IMR-90 (cell line): ENCODE measurements around the gene MAST1. TPM values are rescaled to one million over a fixed set of nuclear protein-coding genes. Genes with fewer than 3 reads are reported as not detected.

Experiments
- ATAC-seq: fragments of 200-7000 bp; cut with Tn5 transposase; 2 replicates; pipeline ENCODE4 v1.9.1; 2020; ENCODE audit warnings: low read depth, mild to moderate bottlenecking, moderate library complexity
- BruUV-seq: library from RNA; stranded (reverse); fragments of 400-500 nt; replicated peaks from 2 replicates; lab custom pipeline; 2021; lab: Mats Ljungman, UMichigan
- CTCF ChIA-PET: fragments of 300-600 bp; formaldehyde crosslinking; extraction: SDS; loops from one replicate; lab custom pipeline; 2021; ENCODE audit warnings: antibody characterized with exemption; lab: Yijun Ruan, JAX
- POLR2A ChIA-PET: fragments of 300-600 bp; sonication (Branson Sonifier 250); formaldehyde crosslinking; loops from one replicate; lab custom pipeline; 2022; ENCODE audit warnings: antibody characterized with exemption; ENCODE audit not compliant: unreplicated experiment; lab: Charles Lee
- DNase-seq: peaks from one replicate; pipeline ENCODE4 v3.0.0; 2013
- H2AFZ ChIP-seq: replicated peaks from 2 replicates; pipeline ENCODE3; 2013; ENCODE audit warnings: low read length, mild to moderate bottlenecking; ENCODE audit not compliant: poor library complexity
- H2AK5ac ChIP-seq: 2 replicates; pipeline ENCODE4 v1.6.1; 2013; ENCODE audit warnings: low read depth, low read length, inconsistent platforms
- H2AK9ac ChIP-seq: replicated peaks from 2 replicates; pipeline ENCODE3; 2013; ENCODE audit warnings: mild to moderate bottlenecking, low read depth, low read length, moderate library complexity; ENCODE audit not compliant: poor library complexity
- H2BK120ac ChIP-seq: 2 replicates; pipeline ENCODE4 v1.6.1; 2013; ENCODE audit warnings: low read depth, low read length, inconsistent platforms
- H2BK15ac ChIP-seq: 3 replicates; pipeline ENCODE4 v1.6.1; 2013; ENCODE audit warnings: low read depth, low read length, inconsistent platforms
- H2BK20ac ChIP-seq: 2 replicates; pipeline ENCODE4 v1.6.1; 2013; ENCODE audit warnings: low read depth, mild to moderate bottlenecking, inconsistent platforms, low read length, moderate library complexity
- H2BK5ac ChIP-seq: 2 replicates; pipeline ENCODE4 v1.6.1; 2013; ENCODE audit warnings: mild to moderate bottlenecking, low read depth, low read length, inconsistent platforms; ENCODE audit not compliant: poor library complexity, severe bottlenecking
- H3K14ac ChIP-seq: replicated peaks from 2 replicates; pipeline ENCODE4 v1.6.1; 2013; ENCODE audit warnings: low read depth, low read length, inconsistent platforms
- H3K18ac ChIP-seq: 2 replicates; pipeline ENCODE4 v1.6.1; 2013; ENCODE audit warnings: low read depth, low read length, control low read depth
- H3K23ac ChIP-seq: 2 replicates; pipeline ENCODE4 v1.6.1; 2013; ENCODE audit warnings: low read depth, low read length, inconsistent platforms
- H3K27ac ChIP-seq: 2 replicates; pipeline ENCODE4 v1.5.1; 2013; ENCODE audit warnings: mild to moderate bottlenecking, control low read depth, low read length; ENCODE audit not compliant: insufficient read depth
- H3K27me3 ChIP-seq: 2 replicates; pipeline ENCODE4 v1.6.1; 2013; ENCODE audit warnings: low read length; ENCODE audit not compliant: control insufficient read depth, insufficient read depth
- H3K36me3 ChIP-seq: 2 replicates; pipeline ENCODE4 v1.6.1; 2013; ENCODE audit warnings: low read length, mixed read lengths; ENCODE audit not compliant: control insufficient read depth, insufficient read depth
- H3K4ac ChIP-seq: 2 replicates; pipeline ENCODE4 v1.6.1; 2013; ENCODE audit warnings: low read depth, low read length, inconsistent platforms
- H3K4me1 ChIP-seq: 2 replicates; pipeline ENCODE4 v1.6.1; 2013; ENCODE audit warnings: low read length, mixed read lengths; ENCODE audit not compliant: control insufficient read depth, insufficient read depth
- H3K4me2 ChIP-seq: 2 replicates; pipeline ENCODE4 v1.6.1; 2013; ENCODE audit warnings: low read depth, mild to moderate bottlenecking, control low read depth, low read length, moderate library complexity
- H3K4me3 ChIP-seq: 2 replicates; pipeline ENCODE4 v1.5.1; 2013; ENCODE audit warnings: low read depth, mild to moderate bottlenecking, control low read depth, low read length, moderate library complexity; ENCODE audit not compliant: insufficient read depth
- H3K56ac ChIP-seq: 2 replicates; pipeline ENCODE4 v1.6.1; 2013; ENCODE audit warnings: low read length, inconsistent platforms; ENCODE audit not compliant: insufficient read depth; ENCODE audit errors: extremely low read depth
- H3K79me1 ChIP-seq, 2 experiments: 2 replicates each; pipeline ENCODE4 v1.6.1; 2013; ENCODE audit warnings: low read length in 2 of 2, inconsistent platforms in 1 of 2, low read depth in 1 of 2
- H3K9ac ChIP-seq: 2 replicates; pipeline ENCODE4 v1.6.1; 2013; ENCODE audit warnings: low read depth, low read length, control low read depth
- H3K9me1 ChIP-seq: 2 replicates; pipeline ENCODE4 v1.6.1; 2013; ENCODE audit warnings: low read length, inconsistent platforms; ENCODE audit not compliant: insufficient read depth
- H3K9me3 ChIP-seq: 2 replicates; pipeline ENCODE4 v1.6.1; 2013; ENCODE audit warnings: low read length; ENCODE audit not compliant: control insufficient read depth, insufficient read depth
- H4K20me1 ChIP-seq: 2 replicates; pipeline ENCODE4 v1.6.1; 2013; ENCODE audit warnings: low read length, inconsistent platforms; ENCODE audit not compliant: insufficient read depth
- H4K5ac ChIP-seq: 2 replicates; pipeline ENCODE4 v1.6.1; 2013; ENCODE audit warnings: mild to moderate bottlenecking, low read depth, low read length, control low read depth
- H4K8ac ChIP-seq, 2 experiments: 2 replicates each; pipeline ENCODE4 v1.6.1; 2013; ENCODE audit warnings: low read depth in 2 of 2, low read length in 2 of 2, control low read depth in 1 of 2, inconsistent platforms in 1 of 2
- H4K91ac ChIP-seq: 2 replicates; pipeline ENCODE4 v1.6.1; 2013; ENCODE audit warnings: low read depth, low read length, inconsistent platforms; ENCODE audit not compliant: insufficient read depth
- BHLHE40 ChIP-seq: fragments of 150-350 bp; IDR thresholded peaks from 2 replicates; pipeline ENCODE4 v1.6.1; 2016; ENCODE audit warnings: mild to moderate bottlenecking, low read depth, low read length
- CEBPB ChIP-seq: IDR thresholded peaks from 2 replicates; pipeline ENCODE4 v1.6.1; 2012; ENCODE audit warnings: low read depth, low read length, improper control_type of control experiment
- CHD1 ChIP-seq: IDR thresholded peaks from 2 replicates; pipeline ENCODE4 v1.6.1; 2012; ENCODE audit warnings: low read depth, low read length, improper control_type of control experiment
- FOS ChIP-seq: fragments of 150-350 bp; IDR thresholded peaks from 2 replicates; pipeline ENCODE4 v1.6.1; 2016; ENCODE audit warnings: low read depth, low read length
- MAFK ChIP-seq: IDR thresholded peaks from 2 replicates; pipeline ENCODE4 v1.6.1; 2012; ENCODE audit warnings: low read depth, low read length, improper control_type of control experiment
- MAZ ChIP-seq: IDR thresholded peaks from 2 replicates; pipeline ENCODE4 v1.6.1; 2012; ENCODE audit warnings: low read depth, mild to moderate bottlenecking, low read length, improper control_type of control experiment, moderate library complexity, borderline replicate concordance
- MXI1 ChIP-seq: IDR thresholded peaks from 2 replicates; pipeline ENCODE4 v1.6.1; 2012; ENCODE audit warnings: low read depth, mild to moderate bottlenecking, low read length, moderate library complexity, borderline replicate concordance
- NFE2L2 ChIP-seq: fragments of 150-350 bp; IDR thresholded peaks from 2 replicates; pipeline ENCODE4 v1.6.1; 2016; ENCODE audit warnings: low read depth, mild to moderate bottlenecking, low read length
- POLR2A ChIP-seq: IDR thresholded peaks from 2 replicates; pipeline ENCODE4 v1.6.1; 2012; ENCODE audit warnings: mild to moderate bottlenecking, low read depth, low read length
- RAD21 ChIP-seq: IDR thresholded peaks from 2 replicates; pipeline ENCODE4 v1.6.1; 2012; ENCODE audit warnings: low read length, improper control_type of control experiment
- RCOR1 ChIP-seq: IDR thresholded peaks from 2 replicates; pipeline ENCODE4 v1.6.1; 2012; ENCODE audit warnings: mild to moderate bottlenecking, low read length, improper control_type of control experiment; ENCODE audit not compliant: insufficient replicate concordance
- RFX5 ChIP-seq: IDR thresholded peaks from 2 replicates; pipeline ENCODE4 v1.8.0; 2012; ENCODE audit warnings: low read depth, mild to moderate bottlenecking, low read length, moderate library complexity
- SMC3 ChIP-seq: fragments of 150-350 bp; IDR thresholded peaks from 2 replicates; pipeline ENCODE4 v1.6.1; 2016; ENCODE audit warnings: low read depth, mild to moderate bottlenecking, antibody characterized with exemption, low read length, moderate library complexity
- WGBS, 2 experiments: methylation state at CpG; one replicate each; pipeline versions ENCODE4 v1.1.5 to v1.1.7; 2013; ENCODE audit warnings: missing lambda C conversion rate in 2 of 2; ENCODE audit not compliant: insufficient read length in 1 of 2; ENCODE audit errors: extremely low coverage in 2 of 2; 5-methylcytosine and 5-hydroxymethylcytosine counted together
- dilution Hi-C: fragments of 300-500 bp; cut with HindIII; formaldehyde crosslinking; loops from one replicate; pipeline ENCODE4 v1.14.3; 2018; ENCODE audit warnings: low sequenced_read_pairs; ENCODE audit not compliant: unreplicated experiment
- in situ Hi-C: fragments of 300-500 bp; cut with MboI; formaldehyde crosslinking; loops from 3 replicates; pipeline ENCODE4 v1.14.3; 2019; ENCODE audit warnings: low sequenced_read_pairs, inconsistent platforms, mixed read lengths
- intact Hi-C: fragments of 100-400 bp; cut with micrococcal nuclease; formaldehyde crosslinking; loops from 2 replicates; pipeline ENCODE4 v1.10.0; 2022
- polyA plus RNA-seq, 3 experiments: library from polyadenylated mRNA; depleted of rRNA; stranded (reverse); fragments of >200 nt; gene quantifications; 2 replicates each; pipeline ENCODE4 v1.2.3, GENCODE V29; 2012; ENCODE audit warnings: low replicate concordance in 1 of 3
- total RNA-seq: library from RNA; depleted of rRNA; stranded (reverse); fragments of >200 nt; gene quantifications from 2 replicates; pipeline ENCODE4 v1.2.3, GENCODE V29; 2012
- TF ChIP-seq, protein P1 (sequence below): fragments of 150-350 bp; IDR thresholded peaks from 2 replicates; pipeline ENCODE4 v1.6.1; 2017; ENCODE audit warnings: mild to moderate bottlenecking, antibody characterized with exemption, low read length, low read depth
- TF ChIP-seq, protein P2 (sequence below): fragments of 150-350 bp; IDR thresholded peaks from 2 replicates; pipeline ENCODE4 v1.6.1; 2016; ENCODE audit warnings: low read depth, mild to moderate bottlenecking, low read length, moderate library complexity, borderline replicate concordance
- TF ChIP-seq, protein P3 (sequence below): conservative IDR thresholded peaks from 2 replicates; pipeline ENCODE4 v1.5.1; 2012; ENCODE audit warnings: mild to moderate bottlenecking, low read depth, low read length, improper control_type of control experiment

MAST1 gene
- total and polyA plus RNA-seq, 2 of the 4 experiments (the other 2 are of a cell fraction), result 0.56 to 1.1 TPM

DNA sequence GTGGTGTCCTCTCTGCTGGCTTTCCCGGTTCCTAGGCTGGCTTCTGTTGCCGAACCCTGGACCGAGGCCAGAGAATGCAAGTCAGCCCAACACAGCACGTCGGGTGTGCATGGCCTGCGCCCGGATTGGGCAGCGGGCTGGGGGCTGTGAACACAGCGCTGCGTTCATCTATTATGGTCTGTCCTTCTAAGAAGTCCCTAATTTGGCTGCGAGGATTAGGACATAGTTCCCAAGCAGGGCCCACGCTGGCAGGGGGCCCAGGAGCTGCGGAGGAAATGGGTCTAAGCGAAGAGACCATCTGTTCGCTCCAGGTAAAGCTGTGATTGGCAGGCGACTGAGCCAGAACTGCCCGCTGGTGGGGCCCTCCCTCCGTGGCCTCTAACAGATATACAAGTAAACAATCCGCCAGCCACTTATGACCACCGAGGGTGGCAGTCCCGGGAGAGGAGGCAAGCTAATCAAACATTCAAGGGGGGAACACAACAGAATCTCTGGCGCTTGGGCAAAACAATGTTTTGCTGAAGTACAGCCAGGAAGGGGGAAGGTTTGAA is 74.8 kb downstream of the MAST1 start:
- POLR2A ChIA-PET, result no interaction called here
- H3K23ac ChIP-seq, result peak overlapping the region; percentile 12; the same call in 1 of the 2 replicates
- H3K9me3 ChIP-seq, result no peaks in the 10 kb centered on the region
- peak overlapping the region; percentile 16; the same call in 1 of the 2 replicates for H3K4ac ChIP-seq
- no peak overlapping the region for H3K56ac ChIP-seq
- WGBS, 2 experiments, result 6% methylated on average over 11 of the region's 22 CpGs; no CpG with 5 or more reads in 1 of the 2 experiments
- in situ Hi-C loops, result no loop called here
- no TSS peak for BruUV-seq
- no peak overlapping the region for H2BK20ac ChIP-seq
- H3K4me2 ChIP-seq, result peak overlapping the region; percentile 4; the same call in 1 of the 2 replicates
- CTCF ChIA-PET, result no interaction called here
- 0 out of 2 replicates have a peak overlapping the region, but pooled peaks have one; percentile 18 for H3K14ac ChIP-seq
- H4K91ac ChIP-seq, result no peak overlapping the region
- H2BK5ac ChIP-seq, result no peak overlapping the region
- dilution Hi-C loops, result no loop called here
- no peak overlapping the region for H2BK120ac ChIP-seq
- ATAC-seq (peak; percentile 88), DNase-seq (peak; percentile 42)
- no peak overlapping the region for H4K5ac ChIP-seq
- intact Hi-C loops, result no loop called here
- H4K8ac ChIP-seq, result peak overlapping the region in 1 of 2 experiments; percentile 41; a peak in 1 of 4 replicates
- H3K9me1 ChIP-seq, result no peaks in the 10 kb centered on the region
- H2BK15ac ChIP-seq, result no peak overlapping the region
- H3K4me3 ChIP-seq, result no peak overlapping the region
- H3K4me1 ChIP-seq, result peaks cover 6% of the 10 kb centered on the region
- H3K27me3 ChIP-seq, result no peaks in the 10 kb centered on the region
- H3K18ac ChIP-seq, result no peak overlapping the region
- no peaks in the 10 kb centered on the region for H3K36me3 ChIP-seq
- no peak overlapping the region for H3K27ac ChIP-seq
- H3K9ac ChIP-seq, result no peak overlapping the region
- no peaks in the 10 kb centered on the region for H3K79me1 ChIP-seq
- H4K20me1 ChIP-seq, result no peaks in the 10 kb centered on the region
- no peak overlapping the region for H2AK9ac ChIP-seq
- H2AFZ ChIP-seq, result peak overlapping the region; percentile 79
- TF ChIP-seq, protein P1, sequence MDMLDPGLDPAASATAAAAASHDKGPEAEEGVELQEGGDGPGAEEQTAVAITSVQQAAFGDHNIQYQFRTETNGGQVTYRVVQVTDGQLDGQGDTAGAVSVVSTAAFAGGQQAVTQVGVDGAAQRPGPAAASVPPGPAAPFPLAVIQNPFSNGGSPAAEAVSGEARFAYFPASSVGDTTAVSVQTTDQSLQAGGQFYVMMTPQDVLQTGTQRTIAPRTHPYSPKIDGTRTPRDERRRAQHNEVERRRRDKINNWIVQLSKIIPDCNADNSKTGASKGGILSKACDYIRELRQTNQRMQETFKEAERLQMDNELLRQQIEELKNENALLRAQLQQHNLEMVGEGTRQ, result no peak
- no peak for TF ChIP-seq MAZ
- no peak for TF ChIP-seq NFE2L2
- TF ChIP-seq MXI1, result no peak
- TF ChIP-seq CEBPB, result no peak
- no peak for TF ChIP-seq BHLHE40
- TF ChIP-seq POLR2A, result no peak
- TF ChIP-seq MAFK, result no peak
- TF ChIP-seq RCOR1, result no peak
- TF ChIP-seq SMC3, result no peak
- TF ChIP-seq RAD21, result no peak
- TF ChIP-seq, protein P2, sequence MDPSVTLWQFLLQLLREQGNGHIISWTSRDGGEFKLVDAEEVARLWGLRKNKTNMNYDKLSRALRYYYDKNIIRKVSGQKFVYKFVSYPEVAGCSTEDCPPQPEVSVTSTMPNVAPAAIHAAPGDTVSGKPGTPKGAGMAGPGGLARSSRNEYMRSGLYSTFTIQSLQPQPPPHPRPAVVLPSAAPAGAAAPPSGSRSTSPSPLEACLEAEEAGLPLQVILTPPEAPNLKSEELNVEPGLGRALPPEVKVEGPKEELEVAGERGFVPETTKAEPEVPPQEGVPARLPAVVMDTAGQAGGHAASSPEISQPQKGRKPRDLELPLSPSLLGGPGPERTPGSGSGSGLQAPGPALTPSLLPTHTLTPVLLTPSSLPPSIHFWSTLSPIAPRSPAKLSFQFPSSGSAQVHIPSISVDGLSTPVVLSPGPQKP, result no peak
- TF ChIP-seq, protein P3, sequence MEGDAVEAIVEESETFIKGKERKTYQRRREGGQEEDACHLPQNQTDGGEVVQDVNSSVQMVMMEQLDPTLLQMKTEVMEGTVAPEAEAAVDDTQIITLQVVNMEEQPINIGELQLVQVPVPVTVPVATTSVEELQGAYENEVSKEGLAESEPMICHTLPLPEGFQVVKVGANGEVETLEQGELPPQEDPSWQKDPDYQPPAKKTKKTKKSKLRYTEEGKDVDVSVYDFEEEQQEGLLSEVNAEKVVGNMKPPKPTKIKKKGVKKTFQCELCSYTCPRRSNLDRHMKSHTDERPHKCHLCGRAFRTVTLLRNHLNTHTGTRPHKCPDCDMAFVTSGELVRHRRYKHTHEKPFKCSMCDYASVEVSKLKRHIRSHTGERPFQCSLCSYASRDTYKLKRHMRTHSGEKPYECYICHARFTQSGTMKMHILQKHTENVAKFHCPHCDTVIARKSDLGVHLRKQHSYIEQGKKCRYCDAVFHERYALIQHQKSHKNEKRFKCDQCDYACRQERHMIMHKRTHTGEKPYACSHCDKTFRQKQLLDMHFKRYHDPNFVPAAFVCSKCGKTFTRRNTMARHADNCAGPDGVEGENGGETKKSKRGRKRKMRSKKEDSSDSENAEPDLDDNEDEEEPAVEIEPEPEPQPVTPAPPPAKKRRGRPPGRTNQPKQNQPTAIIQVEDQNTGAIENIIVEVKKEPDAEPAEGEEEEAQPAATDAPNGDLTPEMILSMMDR, result no peak
- no peak for TF ChIP-seq CHD1
- TF ChIP-seq RFX5, result no peak
- TF ChIP-seq FOS, result no peak
- no peak overlapping the region for H2AK5ac ChIP-seq
